ENCODE measurements around the gene WNT10A.
"Not testable (repeated sequence)": the region's sequence is repeated elsewhere in the genome, so short reads cannot be mapped to it uniquely, and the experiment has no call there.

DNA sequence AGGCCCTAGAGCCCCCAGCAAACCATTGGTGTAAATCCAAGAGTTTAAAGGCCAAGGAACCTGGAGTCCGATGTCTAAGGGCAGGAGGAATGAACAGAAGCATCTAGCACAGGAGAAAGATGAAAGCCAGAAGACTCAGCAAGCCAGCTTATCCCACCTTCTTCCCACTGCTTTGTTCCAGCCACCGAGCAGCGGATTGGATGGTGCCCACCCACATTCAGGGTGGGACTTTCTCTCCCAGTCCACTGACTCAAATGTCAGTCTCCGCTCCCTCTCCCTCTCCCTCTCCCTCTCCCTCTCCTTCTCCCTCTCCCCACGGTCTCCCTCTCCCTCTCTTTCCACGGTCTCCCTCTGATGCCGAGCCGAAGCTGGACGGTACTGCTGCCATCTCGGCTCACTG lies 49.8 kb downstream of the WNT10A start:
- TF ChIP-seq, protein P1, sequence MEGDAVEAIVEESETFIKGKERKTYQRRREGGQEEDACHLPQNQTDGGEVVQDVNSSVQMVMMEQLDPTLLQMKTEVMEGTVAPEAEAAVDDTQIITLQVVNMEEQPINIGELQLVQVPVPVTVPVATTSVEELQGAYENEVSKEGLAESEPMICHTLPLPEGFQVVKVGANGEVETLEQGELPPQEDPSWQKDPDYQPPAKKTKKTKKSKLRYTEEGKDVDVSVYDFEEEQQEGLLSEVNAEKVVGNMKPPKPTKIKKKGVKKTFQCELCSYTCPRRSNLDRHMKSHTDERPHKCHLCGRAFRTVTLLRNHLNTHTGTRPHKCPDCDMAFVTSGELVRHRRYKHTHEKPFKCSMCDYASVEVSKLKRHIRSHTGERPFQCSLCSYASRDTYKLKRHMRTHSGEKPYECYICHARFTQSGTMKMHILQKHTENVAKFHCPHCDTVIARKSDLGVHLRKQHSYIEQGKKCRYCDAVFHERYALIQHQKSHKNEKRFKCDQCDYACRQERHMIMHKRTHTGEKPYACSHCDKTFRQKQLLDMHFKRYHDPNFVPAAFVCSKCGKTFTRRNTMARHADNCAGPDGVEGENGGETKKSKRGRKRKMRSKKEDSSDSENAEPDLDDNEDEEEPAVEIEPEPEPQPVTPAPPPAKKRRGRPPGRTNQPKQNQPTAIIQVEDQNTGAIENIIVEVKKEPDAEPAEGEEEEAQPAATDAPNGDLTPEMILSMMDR (IDR thresholded peaks at IDR 0.05): not testable (repeated sequence)
- TF ChIP-seq ZFX (IDR thresholded peaks at IDR 0.05; ENCODE audit: borderline replicate concordance): not testable (repeated sequence)

All from 22Rv1 (cell line).